ENCODE data around the gene OSTF1. TPM values are rescaled to one million over a fixed set of nuclear protein-coding genes. Genes with fewer than 3 reads are reported as not detected.

The OSTF1 gene
- total RNA-seq, 1 experiment from 2014 or later: 18.3 TPM

DNA sequence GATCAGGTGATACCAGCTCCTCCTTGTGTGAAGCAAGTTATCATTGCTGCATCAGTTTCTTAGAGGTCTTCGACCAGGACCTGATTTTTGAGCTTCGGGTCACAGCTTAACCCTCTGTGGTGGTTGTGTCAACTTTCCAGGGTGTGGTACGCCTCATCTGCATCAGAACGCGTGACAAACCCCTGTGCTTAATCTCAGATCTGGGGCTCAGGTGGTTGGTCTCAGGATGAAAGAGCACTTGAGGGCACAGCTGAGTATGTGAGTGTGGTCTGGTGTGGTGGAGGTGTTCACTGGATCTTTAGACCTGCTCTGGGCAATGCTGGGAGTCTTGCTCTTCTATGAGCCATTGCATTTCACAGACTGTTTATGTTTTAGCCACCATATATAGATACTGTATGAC lies 64.1 kb downstream of the OSTF1 start:
- POLR2A ChIA-PET: interaction anchor here (0.6 kb wide), 1 partner anchor 60 kb away, joined by 3 read pairs; no protein-coding TSS in a partner anchor
- peaks cover 5% of the 10 kb centered on the region for H3K36me3 Mint-ChIP-seq (ENCODE audit: insufficient read depth, unreplicated experiment)
- CTCF ChIA-PET: interaction anchor here (0.7 kb wide), 1 partner anchor 714 kb away, joined by 3 read pairs; no protein-coding TSS in a partner anchor

DNA sequence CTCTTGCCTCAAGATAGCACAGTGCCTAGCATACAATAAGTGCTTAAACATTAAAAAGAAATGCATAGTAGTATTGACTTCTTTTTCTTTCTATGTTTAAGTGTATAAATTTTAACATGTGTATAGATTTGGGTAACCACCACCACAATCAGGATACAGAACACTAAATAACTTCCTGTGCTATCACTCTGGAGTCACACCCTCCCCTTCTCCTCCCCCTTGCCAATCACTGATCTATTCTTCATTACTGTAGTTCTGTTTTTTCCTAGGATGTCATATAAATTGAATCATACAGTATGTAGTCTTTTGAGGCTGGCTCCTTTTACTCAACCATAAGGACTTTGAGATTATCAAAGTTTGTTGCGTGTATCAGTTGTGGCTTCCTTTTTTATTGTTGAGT lies 68.5 kb downstream of the OSTF1 start:
- TF ChIP-seq, protein P1, sequence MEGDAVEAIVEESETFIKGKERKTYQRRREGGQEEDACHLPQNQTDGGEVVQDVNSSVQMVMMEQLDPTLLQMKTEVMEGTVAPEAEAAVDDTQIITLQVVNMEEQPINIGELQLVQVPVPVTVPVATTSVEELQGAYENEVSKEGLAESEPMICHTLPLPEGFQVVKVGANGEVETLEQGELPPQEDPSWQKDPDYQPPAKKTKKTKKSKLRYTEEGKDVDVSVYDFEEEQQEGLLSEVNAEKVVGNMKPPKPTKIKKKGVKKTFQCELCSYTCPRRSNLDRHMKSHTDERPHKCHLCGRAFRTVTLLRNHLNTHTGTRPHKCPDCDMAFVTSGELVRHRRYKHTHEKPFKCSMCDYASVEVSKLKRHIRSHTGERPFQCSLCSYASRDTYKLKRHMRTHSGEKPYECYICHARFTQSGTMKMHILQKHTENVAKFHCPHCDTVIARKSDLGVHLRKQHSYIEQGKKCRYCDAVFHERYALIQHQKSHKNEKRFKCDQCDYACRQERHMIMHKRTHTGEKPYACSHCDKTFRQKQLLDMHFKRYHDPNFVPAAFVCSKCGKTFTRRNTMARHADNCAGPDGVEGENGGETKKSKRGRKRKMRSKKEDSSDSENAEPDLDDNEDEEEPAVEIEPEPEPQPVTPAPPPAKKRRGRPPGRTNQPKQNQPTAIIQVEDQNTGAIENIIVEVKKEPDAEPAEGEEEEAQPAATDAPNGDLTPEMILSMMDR (IDR thresholded peaks at IDR 0.05; ENCODE audit: unreplicated experiment): no peak
- intact Hi-C loops (cut with micrococcal nuclease): no loop called here
- H3K9me3 Mint-ChIP-seq (ENCODE audit: unreplicated experiment): no peaks in the 10 kb centered on the region
- ChIA-PET CTCF (no interaction called here), POLR2A (no interaction called here)
- H3K4me3 Mint-ChIP-seq (ENCODE audit: unreplicated experiment): no peak overlapping the region
- no TSS peak for BruUV-seq (replicated peaks)
- no peaks in the 10 kb centered on the region for H3K36me3 Mint-ChIP-seq (ENCODE audit: insufficient read depth, unreplicated experiment)
- no peaks in the 10 kb centered on the region for H3K4me1 Mint-ChIP-seq (ENCODE audit: insufficient read depth, unreplicated experiment)
- H3K27me3 Mint-ChIP-seq (ENCODE audit: insufficient read depth, unreplicated experiment): no peaks in the 10 kb centered on the region
- DNase-seq (ENCODE audit: unreplicated experiment): no peak
- no peak overlapping the region for H3K27ac Mint-ChIP-seq (ENCODE audit: low read depth, unreplicated experiment)

More for the DNA sequence above, 64.1 kb downstream of the OSTF1 start:
- DNase-seq (ENCODE audit: unreplicated experiment): no peak
- TF ChIP-seq, protein P1 (IDR thresholded peaks at IDR 0.05; ENCODE audit: unreplicated experiment): no peak
- no peaks in the 10 kb centered on the region for H3K9me3 Mint-ChIP-seq (ENCODE audit: unreplicated experiment)
- no peaks in the 10 kb centered on the region for H3K4me1 Mint-ChIP-seq (ENCODE audit: insufficient read depth, unreplicated experiment)
- no TSS peak for BruUV-seq (replicated peaks)
- H3K27me3 Mint-ChIP-seq (ENCODE audit: insufficient read depth, unreplicated experiment): no peaks in the 10 kb centered on the region
- H3K4me3 Mint-ChIP-seq (ENCODE audit: unreplicated experiment): no peak overlapping the region
- H3K27ac Mint-ChIP-seq (ENCODE audit: low read depth, unreplicated experiment): no peak overlapping the region
- intact Hi-C loops (cut with micrococcal nuclease): no loop called here

DNA sequence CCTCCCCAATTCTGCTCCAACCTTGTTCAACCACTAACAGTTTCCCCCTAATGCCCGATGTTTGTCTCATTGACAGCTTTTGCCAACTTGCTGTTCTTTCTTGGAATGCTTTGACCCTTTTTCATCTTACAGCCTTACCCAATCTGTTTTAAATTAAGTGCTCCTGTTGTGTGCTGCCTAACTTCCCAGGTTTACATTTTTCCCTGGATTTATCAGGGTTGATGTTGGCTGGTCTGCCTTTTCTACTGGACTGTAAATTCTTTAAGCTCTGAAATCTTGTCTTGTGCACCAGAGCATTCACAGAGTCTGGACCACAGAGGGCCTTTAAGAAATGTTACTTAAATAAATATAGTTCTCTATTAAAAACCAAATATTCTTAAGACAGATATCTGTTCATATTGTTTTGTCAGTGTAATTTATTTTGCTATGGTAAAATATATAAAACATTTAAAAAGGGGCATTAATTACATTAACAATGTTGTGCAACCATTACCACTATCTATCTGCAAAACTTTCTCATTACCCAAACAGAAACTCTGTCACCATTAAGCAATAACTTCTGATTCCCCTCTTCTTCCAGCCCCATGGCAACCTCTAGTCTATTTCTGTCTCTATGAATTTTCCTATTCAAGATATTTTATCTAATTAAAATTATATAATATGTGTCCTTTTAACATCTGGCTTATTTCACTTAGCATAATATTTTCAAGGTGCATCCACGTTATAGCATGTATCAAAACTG lies 73.0 kb downstream of the OSTF1 start:
- Mint-ChIP-seq H3K36me3 (ENCODE audit: insufficient read depth, unreplicated experiment) (no peaks in the 10 kb centered on the region), H3K9me3 (ENCODE audit: unreplicated experiment) (peaks cover 2% of the 10 kb centered on the region), H3K27me3 (ENCODE audit: insufficient read depth, unreplicated experiment) (no peaks in the 10 kb centered on the region), H3K27ac (ENCODE audit: low read depth, unreplicated experiment) (no peak overlapping the region), H3K4me3 (ENCODE audit: unreplicated experiment) (no peak overlapping the region), H3K4me1 (ENCODE audit: insufficient read depth, unreplicated experiment) (no peaks in the 10 kb centered on the region)
- ChIA-PET POLR2A (no interaction called here), CTCF (interaction anchor here (0.7 to 1.8 kb wide), 3 partner anchors 16 to 388 kb away, joined by 4 to 6 read pairs (median 5); no protein-coding TSS in a partner anchor)
- no peak for DNase-seq (ENCODE audit: unreplicated experiment)
- no TSS peak for BruUV-seq (replicated peaks)
- intact Hi-C loops (cut with micrococcal nuclease): no loop called here
- TF ChIP-seq, protein P1 (IDR thresholded peaks at IDR 0.05; ENCODE audit: unreplicated experiment): no peak

- TF ChIP-seq, protein P1 (IDR thresholded peaks at IDR 0.05; ENCODE audit: unreplicated experiment): no peak
- DNase-seq (ENCODE audit: unreplicated experiment): no peak
- POLR2A ChIA-PET: interaction anchor here (0.8 kb wide), 1 partner anchor 99 kb away, joined by 3 read pairs; no protein-coding TSS in a partner anchor
- Mint-ChIP-seq H3K36me3 (ENCODE audit: insufficient read depth, unreplicated experiment) (no peaks in the 10 kb centered on the region), H3K4me3 (ENCODE audit: unreplicated experiment) (no peak overlapping the region), H3K9me3 (ENCODE audit: unreplicated experiment) (peaks cover 14% of the 10 kb centered on the region), H3K27ac (ENCODE audit: low read depth, unreplicated experiment) (no peak overlapping the region), H3K27me3 (ENCODE audit: insufficient read depth, unreplicated experiment) (no peaks in the 10 kb centered on the region), H3K4me1 (ENCODE audit: insufficient read depth, unreplicated experiment) (no peaks in the 10 kb centered on the region)
- BruUV-seq (replicated peaks): no TSS peak
- intact Hi-C loops (cut with micrococcal nuclease): no loop called here
- CTCF ChIA-PET: interaction anchor here (0.6 to 0.7 kb wide), 3 partner anchors 20 to 1411 kb away, joined by 3 read pairs; no protein-coding TSS in a partner anchor
These were observed 75.5 kb downstream of the OSTF1 start for GRCh38 chr9:75163764-75164163.
